Measurements from ENCODE around the gene ZMYND8. TPM values are rescaled to one million over a fixed set of nuclear protein-coding genes. Genes with fewer than 3 reads are reported as not detected.
"Not testable (repeated sequence)": the region's sequence is repeated elsewhere in the genome, so short reads cannot be mapped to it uniquely, and the experiment has no call there.

ZMYND8 gene
- total RNA-seq, 1 donor from 2014 or later, result 13.6 TPM

DNA sequence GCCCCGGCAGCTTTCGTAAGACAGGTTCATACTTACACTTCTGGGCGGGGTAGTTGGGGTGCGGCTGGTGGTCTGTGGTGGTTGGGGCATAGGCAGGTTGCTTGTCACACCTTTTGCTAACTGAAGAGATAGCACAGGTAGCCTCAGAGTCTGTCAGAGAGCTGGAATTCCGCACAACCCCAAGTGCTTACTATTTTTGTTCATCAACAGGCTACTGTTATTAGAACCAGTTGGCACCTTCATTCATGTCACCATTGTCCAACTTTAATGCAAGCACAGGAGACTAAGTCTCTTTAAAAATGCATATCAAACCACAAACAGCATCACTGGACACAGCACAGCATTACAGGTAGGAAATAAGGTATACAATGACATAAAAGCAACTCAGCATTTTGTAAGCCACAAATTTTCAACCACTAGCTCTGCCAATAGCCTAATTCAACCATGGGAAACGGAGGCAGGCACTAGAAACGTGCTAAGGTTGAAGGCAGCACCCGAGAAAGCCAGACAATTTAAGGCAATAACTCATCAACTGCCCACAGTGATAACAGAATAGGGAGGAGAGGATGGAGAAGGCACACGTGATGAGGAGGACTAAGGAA, 143.8 kb downstream of the ZMYND8 start:
- H3K9me3 ChIP-seq (ENCODE audit: control insufficient read depth in 3 of 3, low read length in 3 of 3), result no peaks in the 10 kb centered on the region
- H3K36me3 ChIP-seq (ENCODE audit: control insufficient read depth in 3 of 3, insufficient read depth in 3 of 3, low read length in 3 of 3), result peaks cover 48 to 64% (median 53%) of the 10 kb centered on the region in 3 donors
- H3K4me3 ChIP-seq (ENCODE audit: low read length in 3 of 3), result no peak overlapping the region
- no peaks in the 10 kb centered on the region for H3K27me3 ChIP-seq (ENCODE audit: control insufficient read depth in 3 of 3, insufficient read depth in 3 of 3, low read length in 3 of 3)
- H3K4me1 ChIP-seq (ENCODE audit: control insufficient read depth in 3 of 3, insufficient read depth in 3 of 3, low read length in 3 of 3), result no peaks in the 10 kb centered on the region
- H3K9ac ChIP-seq (ENCODE audit: low read depth in 1 of 3, low read length in 3 of 3), result no peak overlapping the region
- no peak overlapping the region for H3K27ac ChIP-seq (ENCODE audit: low read depth, low read length)

DNA sequence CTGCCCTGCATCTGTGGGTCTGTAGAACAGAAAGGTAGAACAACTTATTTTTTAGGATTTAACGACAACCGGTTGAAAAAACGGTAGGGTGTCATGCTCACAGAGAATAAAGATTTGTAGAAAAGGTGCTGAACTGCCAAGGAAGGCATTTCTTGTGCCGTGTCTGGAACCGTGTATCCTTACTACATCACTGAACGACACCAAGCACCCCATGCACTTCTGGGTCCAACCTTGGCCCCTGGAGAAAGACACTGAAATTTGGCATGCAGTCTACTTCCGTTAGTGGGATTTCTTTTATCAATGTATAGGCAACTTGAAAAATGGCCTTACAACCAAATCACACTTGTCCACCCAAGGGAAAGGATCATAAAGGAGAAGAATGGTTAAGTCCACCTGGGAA, 145.5 kb downstream of the ZMYND8 start:
- Histone ChIP-seq H3K4me3 (ENCODE audit: low read length in 3 of 3) (no peak overlapping the region), H3K27ac (ENCODE audit: low read depth, low read length) (no peak overlapping the region), H3K36me3 (ENCODE audit: control insufficient read depth in 3 of 3, insufficient read depth in 3 of 3, low read length in 3 of 3) (peaks cover 45 to 57% (median 53%) of the 10 kb centered on the region in 3 donors), H3K9me3 (ENCODE audit: control insufficient read depth in 3 of 3, low read length in 3 of 3) (no peaks in the 10 kb centered on the region), H3K9ac (ENCODE audit: low read depth in 1 of 3, low read length in 3 of 3) (no peak overlapping the region), H3K4me1 (ENCODE audit: control insufficient read depth in 3 of 3, insufficient read depth in 3 of 3, low read length in 3 of 3) (no peaks in the 10 kb centered on the region), H3K27me3 (ENCODE audit: control insufficient read depth in 3 of 3, insufficient read depth in 3 of 3, low read length in 3 of 3) (no peaks in the 10 kb centered on the region)

- Histone ChIP-seq H3K4me3 (ENCODE audit: low read length in 3 of 3) (no peak overlapping the region), H3K36me3 (ENCODE audit: control insufficient read depth in 3 of 3, insufficient read depth in 3 of 3, low read length in 3 of 3) (peaks cover 40 to 53% (median 48%) of the 10 kb centered on the region in 3 donors), H3K9me3 (ENCODE audit: control insufficient read depth in 3 of 3, low read length in 3 of 3) (no peaks in the 10 kb centered on the region), H3K4me1 (ENCODE audit: control insufficient read depth in 3 of 3, insufficient read depth in 3 of 3, low read length in 3 of 3) (peaks cover 1 to 2% (median 1%) of the 10 kb centered on the region in 3 donors), H3K27me3 (ENCODE audit: control insufficient read depth in 3 of 3, insufficient read depth in 3 of 3, low read length in 3 of 3) (no peaks in the 10 kb centered on the region), H3K9ac (ENCODE audit: low read depth in 1 of 3, low read length in 3 of 3) (no peak overlapping the region), H3K27ac (ENCODE audit: low read depth, low read length) (no peak overlapping the region)
Observed at GRCh38 chr20:47210470-47210869, 146.0 kb downstream of the ZMYND8 start.

DNA sequence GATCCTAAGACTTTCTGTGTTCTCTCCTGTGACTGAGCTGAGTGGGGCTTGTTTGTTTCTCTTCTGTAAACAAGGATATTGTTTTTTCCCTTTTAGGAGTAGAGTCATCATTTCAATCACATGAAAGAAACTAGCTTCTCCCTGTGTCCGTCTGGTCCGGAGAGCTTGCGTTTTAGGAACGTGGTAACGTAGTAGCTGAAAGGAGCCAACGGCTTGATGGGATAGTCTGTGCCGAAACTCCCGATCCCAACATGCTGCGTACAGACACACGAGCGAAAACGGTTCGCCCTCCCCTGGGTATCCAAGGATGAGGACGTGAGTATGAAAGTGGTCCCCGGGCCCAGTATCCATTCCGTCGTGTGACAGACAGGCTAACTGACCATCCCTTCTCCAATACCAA, 146.5 kb downstream of the ZMYND8 start:
- no peak overlapping the region for H3K9ac ChIP-seq (ENCODE audit: low read depth in 1 of 3, low read length in 3 of 3)
- no peaks in the 10 kb centered on the region for H3K9me3 ChIP-seq (ENCODE audit: control insufficient read depth in 3 of 3, low read length in 3 of 3)
- no peaks in the 10 kb centered on the region for H3K27me3 ChIP-seq (ENCODE audit: control insufficient read depth in 3 of 3, insufficient read depth in 3 of 3, low read length in 3 of 3)
- no peak overlapping the region for H3K27ac ChIP-seq (ENCODE audit: low read depth, low read length)
- H3K36me3 ChIP-seq (ENCODE audit: control insufficient read depth in 3 of 3, insufficient read depth in 3 of 3, low read length in 3 of 3), result peaks cover 39 to 50% (median 48%) of the 10 kb centered on the region in 3 donors
- H3K4me1 ChIP-seq (ENCODE audit: control insufficient read depth in 3 of 3, insufficient read depth in 3 of 3, low read length in 3 of 3), result peaks cover 3 to 5% (median 4%) of the 10 kb centered on the region in 3 donors
- no peak overlapping the region for H3K4me3 ChIP-seq (ENCODE audit: low read length in 3 of 3)

DNA sequence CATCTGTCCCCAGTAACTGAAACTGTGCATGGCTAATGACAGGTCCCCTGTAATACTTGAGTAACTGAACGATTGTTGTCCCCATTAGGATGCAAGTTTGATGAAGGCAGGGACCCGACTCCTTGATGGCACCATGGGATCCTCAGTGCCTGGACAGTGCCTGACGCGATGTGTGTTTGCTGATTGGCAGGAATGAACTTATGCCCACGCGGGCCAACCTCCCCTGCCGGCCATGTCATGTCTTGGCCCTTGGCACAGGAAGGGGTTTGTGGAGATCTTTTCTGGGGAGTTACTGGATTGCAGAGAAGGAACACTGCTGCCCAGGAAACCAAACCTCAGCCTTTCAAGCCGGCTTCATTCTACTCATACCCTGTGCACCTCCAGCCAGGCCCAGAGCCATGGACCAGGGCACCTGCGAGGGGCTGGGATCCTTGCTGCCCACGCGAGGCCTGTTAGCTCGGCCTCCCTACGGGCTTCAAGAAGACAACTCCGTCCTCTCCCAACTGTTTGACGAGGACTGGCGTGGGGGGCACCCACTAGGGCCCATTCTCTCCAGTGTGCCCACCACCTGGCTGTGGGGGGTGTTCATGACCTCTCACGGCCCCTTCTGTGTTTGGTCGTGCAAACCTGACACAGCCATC, 147.8 kb downstream of the ZMYND8 start:
- no peaks in the 10 kb centered on the region for H3K9me3 ChIP-seq (ENCODE audit: control insufficient read depth in 3 of 3, low read length in 3 of 3)
- no peak overlapping the region for H3K27ac ChIP-seq (ENCODE audit: low read depth, low read length)
- no peak overlapping the region for H3K4me3 ChIP-seq (ENCODE audit: low read length in 3 of 3)
- H3K4me1 ChIP-seq (ENCODE audit: control insufficient read depth in 3 of 3, insufficient read depth in 3 of 3, low read length in 3 of 3), result peaks cover 3 to 5% (median 4%) of the 10 kb centered on the region in 3 donors
- no peaks in the 10 kb centered on the region for H3K27me3 ChIP-seq (ENCODE audit: control insufficient read depth in 3 of 3, insufficient read depth in 3 of 3, low read length in 3 of 3)
- peaks cover 36 to 44% (median 43%) of the 10 kb centered on the region in 3 donors for H3K36me3 ChIP-seq (ENCODE audit: control insufficient read depth in 3 of 3, insufficient read depth in 3 of 3, low read length in 3 of 3)
- no peak overlapping the region for H3K9ac ChIP-seq (ENCODE audit: low read depth in 1 of 3, low read length in 3 of 3)

GRCh38 chr20:47206962-47207641, 149.4 kb downstream of the ZMYND8 start:
- H3K9ac ChIP-seq (ENCODE audit: low read depth in 1 of 3, low read length in 3 of 3), result no peak overlapping the region
- H3K27me3 ChIP-seq (ENCODE audit: control insufficient read depth in 3 of 3, insufficient read depth in 3 of 3, low read length in 3 of 3), result no peaks in the 10 kb centered on the region
- H3K4me3 ChIP-seq (ENCODE audit: low read length in 3 of 3), result no peak overlapping the region
- H3K36me3 ChIP-seq (ENCODE audit: control insufficient read depth in 3 of 3, insufficient read depth in 3 of 3, low read length in 3 of 3), result peaks cover 28 to 30% (median 30%) of the 10 kb centered on the region in 3 donors
- no peaks in the 10 kb centered on the region for H3K9me3 ChIP-seq (ENCODE audit: control insufficient read depth in 3 of 3, low read length in 3 of 3)
- H3K4me1 ChIP-seq (ENCODE audit: control insufficient read depth in 3 of 3, insufficient read depth in 3 of 3, low read length in 3 of 3), result peaks cover 3 to 5% (median 4%) of the 10 kb centered on the region in 3 donors
- no peak overlapping the region for H3K27ac ChIP-seq (ENCODE audit: low read depth, low read length)

DNA sequence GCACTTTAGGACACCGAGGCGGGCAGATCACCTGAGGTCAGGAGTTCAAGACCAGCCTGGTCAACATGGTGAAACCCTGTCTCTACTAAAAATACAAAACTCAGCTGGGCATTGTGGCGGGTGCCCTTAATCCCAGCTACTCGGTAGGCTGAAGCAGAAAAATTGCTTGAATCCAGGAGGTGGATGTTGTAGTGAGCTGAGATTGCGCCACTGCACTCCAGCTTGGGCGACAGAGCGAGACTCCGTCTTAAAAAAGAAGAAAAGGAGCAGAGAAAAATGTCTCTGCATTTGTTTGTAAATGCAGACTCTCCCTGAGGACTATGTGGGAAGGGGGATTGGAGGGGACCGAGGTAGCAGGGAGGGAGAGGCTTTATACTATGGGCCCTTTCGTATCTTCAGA, 149.9 kb downstream of the ZMYND8 start:
- H3K9me3 ChIP-seq (ENCODE audit: control insufficient read depth in 3 of 3, low read length in 3 of 3); H3K9ac ChIP-seq (ENCODE audit: low read depth in 1 of 3, low read length in 3 of 3); H3K4me1 ChIP-seq (ENCODE audit: control insufficient read depth in 3 of 3, insufficient read depth in 3 of 3, low read length in 3 of 3); H3K4me3 ChIP-seq (ENCODE audit: low read length in 3 of 3); H3K27ac ChIP-seq (ENCODE audit: low read depth, low read length); H3K27me3 ChIP-seq (ENCODE audit: control insufficient read depth in 3 of 3, insufficient read depth in 3 of 3, low read length in 3 of 3): not testable (repeated sequence)
- peaks cover 23 to 25% (median 25%) of the 10 kb centered on the region in 3 donors for H3K36me3 ChIP-seq (ENCODE audit: control insufficient read depth in 3 of 3, insufficient read depth in 3 of 3, low read length in 3 of 3)

DNA sequence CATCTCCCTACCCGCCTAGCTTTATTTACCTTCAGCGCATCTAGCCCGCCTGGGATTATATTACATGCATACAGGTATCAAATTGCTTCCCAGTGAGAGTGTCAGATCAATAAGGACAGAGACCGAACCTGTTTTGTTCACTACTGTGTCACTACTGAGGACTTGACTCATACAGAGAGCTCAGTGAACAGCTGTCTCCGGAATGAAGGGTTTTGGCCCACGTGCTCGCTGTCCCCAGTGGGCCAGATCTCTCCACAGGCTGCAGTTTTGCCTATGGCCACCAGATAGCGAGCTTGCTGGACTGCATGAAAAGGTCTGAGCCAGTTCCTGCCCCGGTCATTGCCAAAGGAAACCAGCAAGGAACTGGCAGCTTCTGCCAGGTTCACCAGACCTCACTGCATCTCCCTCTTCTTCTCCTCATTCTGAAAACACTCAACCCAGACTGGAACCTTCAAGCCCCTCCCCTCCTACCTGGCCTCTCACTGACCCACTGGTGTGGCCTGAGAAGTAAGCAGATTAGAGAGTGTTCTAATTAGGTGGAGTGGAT, 150.8 kb downstream of the ZMYND8 start:
- peaks cover 16 to 17% (median 17%) of the 10 kb centered on the region in 3 donors for H3K36me3 ChIP-seq (ENCODE audit: control insufficient read depth in 3 of 3, insufficient read depth in 3 of 3, low read length in 3 of 3)
- H3K27ac ChIP-seq (ENCODE audit: low read depth, low read length), result no peak overlapping the region
- H3K9ac ChIP-seq (ENCODE audit: low read depth in 1 of 3, low read length in 3 of 3), result no peak overlapping the region
- peaks cover 3 to 5% (median 4%) of the 10 kb centered on the region in 3 donors for H3K4me1 ChIP-seq (ENCODE audit: control insufficient read depth in 3 of 3, insufficient read depth in 3 of 3, low read length in 3 of 3)
- no peak overlapping the region for H3K4me3 ChIP-seq (ENCODE audit: low read length in 3 of 3)
- H3K27me3 ChIP-seq (ENCODE audit: control insufficient read depth in 3 of 3, insufficient read depth in 3 of 3, low read length in 3 of 3), result no peaks in the 10 kb centered on the region
- no peaks in the 10 kb centered on the region for H3K9me3 ChIP-seq (ENCODE audit: control insufficient read depth in 3 of 3, low read length in 3 of 3)

DNA sequence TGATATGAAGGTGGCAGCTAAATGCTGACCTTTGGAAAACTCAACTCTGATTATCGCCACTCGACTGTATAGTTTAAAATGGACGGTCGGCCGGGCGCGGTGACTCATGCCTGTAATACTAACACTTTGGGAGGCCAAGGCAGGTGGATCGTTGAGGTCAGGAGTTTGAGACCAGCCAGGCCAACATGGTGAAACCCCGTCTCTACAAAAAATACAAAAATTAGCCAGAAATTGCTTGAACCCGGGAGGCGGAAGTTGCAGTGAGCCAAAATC, 151.7 kb downstream of the ZMYND8 start:
- H3K4me1 ChIP-seq (ENCODE audit: control insufficient read depth in 3 of 3, insufficient read depth in 3 of 3, low read length in 3 of 3); H3K9ac ChIP-seq (ENCODE audit: low read depth in 1 of 3, low read length in 3 of 3); H3K4me3 ChIP-seq (ENCODE audit: low read length in 3 of 3); H3K27ac ChIP-seq (ENCODE audit: low read depth, low read length); H3K27me3 ChIP-seq (ENCODE audit: control insufficient read depth in 3 of 3, insufficient read depth in 3 of 3, low read length in 3 of 3); H3K9me3 ChIP-seq (ENCODE audit: control insufficient read depth in 3 of 3, low read length in 3 of 3): not testable (repeated sequence)
- peaks cover 10% of the 10 kb centered on the region in 3 donors for H3K36me3 ChIP-seq (ENCODE audit: control insufficient read depth in 3 of 3, insufficient read depth in 3 of 3, low read length in 3 of 3)

Data from skeletal muscle tissue (tissue), 4 donors.